Effector CD4-positive, alpha-beta T cell (primary cell): ENCODE results near the gene APBB1IP.
"Not testable (repeated sequence)": the region's sequence is repeated elsewhere in the genome, so short reads cannot be mapped to it uniquely, and the experiment has no call there.

Source experiments
- DNase-seq: peaks from one replicate; pipeline ENCODE4 v3.0.0-alpha.2; 2020
- total RNA-seq: gene quantifications from one replicate; lab custom pipeline; 2026; lab: John Stamatoyannopoulos, UW

Gene APBB1IP
- total RNA-seq = 103 reads per million, percentile 83 among the genes with 10 or more reads in this experiment

- DNase-seq = peak; percentile 11
These were observed at the start of gene APBB1IP for GRCh38 chr10:26437637-26438461. APBB1IP (plus strand) TSS chr10:26438341; CDS start chr10:26492327, 53,986 bp downstream.

GRCh38 chr10:26389533-26389932 is 48.6 kb upstream of the APBB1IP start:
- no peak for DNase-seq

- no peak for DNase-seq
These were observed 46.1 kb upstream of the APBB1IP start for GRCh38 chr10:26391701-26392695.

GRCh38 chr10:26398353-26398752 is 39.8 kb upstream of the APBB1IP start:
- not testable (repeated sequence) for DNase-seq

- no peak for DNase-seq
These were observed 30.7 kb upstream of the APBB1IP start for GRCh38 chr10:26407406-26407969.

- DNase-seq = no peak
These were observed 29.2 kb upstream of the APBB1IP start for GRCh38 chr10:26408858-26409494.

- DNase-seq = no peak
These were observed 27.8 kb upstream of the APBB1IP start for GRCh38 chr10:26410356-26410755.

GRCh38 chr10:26412932-26413331 is 25.2 kb upstream of the APBB1IP start:
- no peak for DNase-seq

GRCh38 chr10:26413375-26413774 is 24.8 kb upstream of the APBB1IP start:
- DNase-seq = no peak

- no peak for DNase-seq
These were observed 21.0 kb upstream of the APBB1IP start for GRCh38 chr10:26417136-26417535.

GRCh38 chr10:26422977-26423376 is 15.2 kb upstream of the APBB1IP start:
- no peak for DNase-seq

- no peak for DNase-seq
These were observed 14.4 kb upstream of the APBB1IP start for GRCh38 chr10:26423722-26424121.

- no peak for DNase-seq
These were observed 7.4 kb upstream of the APBB1IP start for GRCh38 chr10:26430641-26431163.

GRCh38 chr10:26432938-26433337 is 5.2 kb upstream of the APBB1IP start:
- no peak for DNase-seq

GRCh38 chr10:26435852-26436251 is 2.3 kb upstream of the APBB1IP start:
- no peak for DNase-seq

GRCh38 chr10:26436848-26437247 is 1.3 kb upstream of the APBB1IP start:
- no peak for DNase-seq

- DNase-seq = peak; percentile 53
These were observed 597 bp downstream of the APBB1IP start for GRCh38 chr10:26438534-26439341.

GRCh38 chr10:26439406-26440087 is 1.4 kb downstream of the APBB1IP start:
- no peak for DNase-seq

GRCh38 chr10:26440088-26440470 is 1.9 kb downstream of the APBB1IP start:
- DNase-seq = no peak

GRCh38 chr10:26441491-26442214 is 3.5 kb downstream of the APBB1IP start:
- DNase-seq = peak; percentile 25
